RWPE1 (cell line): ENCODE results near the gene VPS26B.
"Not testable (repeated sequence)": the region's sequence is repeated elsewhere in the genome, so short reads cannot be mapped to it uniquely, and the experiment has no call there.

Experiments
- CTCF ChIA-PET: fragments of 350-600 bp; sonication (Branson Sonifier 250); formaldehyde crosslinking; extraction: SDS; loops from one replicate; lab custom pipeline; 2021; lab: Yijun Ruan, JAX
- POLR2A ChIA-PET: fragments of 400-600 bp; formaldehyde crosslinking; extraction: SDS; loops from one replicate; lab custom pipeline; 2020; ENCODE audit warnings: antibody characterized with exemption; ENCODE audit not compliant: low non-redundant PET; lab: Yijun Ruan, JAX
- DNase-seq: peaks from one replicate; pipeline ENCODE4 v3.0.0; 2012; ENCODE audit warnings: low spot score
- H3K27ac ChIP-seq: fragments of 450-650 bp; 2 replicates; pipeline ENCODE4 v1.5.1; 2017
- CTCF ChIP-seq: fragments of 450-650 bp; conservative IDR thresholded peaks from 2 replicates; pipeline ENCODE4 v1.5.1; 2017; ENCODE audit warnings: low read depth, mild to moderate bottlenecking

Gene VPS26B

GRCh38 chr11:134275534-134276395, 51.3 kb downstream of the VPS26B start, which contains the start of gene GLB1L3:
TSS of gene GLB1L3 (plus strand) at chr11:134276379. CDS start at chr11:134276741, 362 bp downstream.
- DNase-seq = peak; percentile 49
- POLR2A ChIA-PET = no interaction called here

GRCh38 chr11:134276396-134277182, 52.1 kb downstream of the VPS26B start:
- no peak overlapping the region for H3K27ac ChIP-seq
- peak; percentile 25 for DNase-seq
- CTCF ChIA-PET = interaction anchor here (0.5 to 1.0 kb wide), 8 partner anchors 10 to 1055 kb away, joined by 3 to 4 read pairs (median 3); no protein-coding TSS in a partner anchor
- no peak; the same call in 1 of the 2 replicates for TF ChIP-seq CTCF
- POLR2A ChIA-PET = no interaction called here

More at GRCh38 chr11:134275534-134276395, 51.3 kb downstream of the VPS26B start, which contains the start of gene GLB1L3:
- CTCF ChIA-PET = interaction anchor here (0.5 to 1.0 kb wide), 9 partner anchors 9 to 1054 kb away, joined by 3 to 4 read pairs (median 3); partner anchors contain the start of gene GLB1L2
- no peak within 1 kb of the TSS for H3K27ac ChIP-seq
- peak; percentile 46 for TF ChIP-seq CTCF

GRCh38 chr11:134277183-134278001, 52.9 kb downstream of the VPS26B start:
- POLR2A ChIA-PET = no interaction called here
- H3K27ac ChIP-seq = no peak overlapping the region
- no peak for TF ChIP-seq CTCF
- CTCF ChIA-PET = interaction anchor here (0.7 to 1.0 kb wide), 3 partner anchors 11 to 763 kb away, joined by 3 to 4 read pairs (median 3); no protein-coding TSS in a partner anchor
- DNase-seq = no peak

GRCh38 chr11:134278356-134278755, 53.9 kb downstream of the VPS26B start:
- ChIA-PET CTCF (interaction anchor here (0.6 to 0.7 kb wide), 2 partner anchors 34 to 764 kb away, joined by 3 read pairs; no protein-coding TSS in a partner anchor), POLR2A (no interaction called here)
- no peak for DNase-seq
- no peak for TF ChIP-seq CTCF
- no peak overlapping the region for H3K27ac ChIP-seq

- H3K27ac ChIP-seq, CTCF ChIA-PET, DNase-seq, POLR2A ChIA-PET: not testable (repeated sequence)
These were observed 57.2 kb downstream of the VPS26B start for GRCh38 chr11:134281635-134282034.
